NCI-H1105 treated with DMSO at 0.1 percent for 48 hours (cell line): ENCODE results near the gene AGMO.

Experiments used
- DNase-seq: peaks from one replicate; lab custom pipeline; 2025; lab: John Stamatoyannopoulos, UW

The AGMO gene

DNA sequence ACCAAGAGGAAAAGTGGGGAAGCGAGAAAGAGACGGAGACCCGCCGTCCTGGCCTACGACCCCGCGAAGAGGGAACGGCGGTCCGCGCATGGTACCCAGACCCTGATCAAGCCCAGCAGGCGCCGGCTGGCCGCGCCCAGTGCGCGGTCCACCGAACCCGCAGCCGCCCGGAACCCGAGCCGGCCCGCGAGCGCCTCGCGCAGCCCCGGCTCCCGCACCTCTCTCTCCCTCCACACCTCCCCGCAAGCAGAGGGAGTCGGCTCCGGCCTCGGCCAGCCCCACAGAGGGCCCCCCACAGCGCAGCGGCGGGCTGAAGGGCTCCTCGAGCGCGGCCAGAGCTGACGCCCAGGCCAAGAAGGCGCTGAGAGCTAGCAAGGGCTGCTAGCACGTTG lies 164.7 kb downstream of the AGMO start:
- DNase-seq: no peak

DNA sequence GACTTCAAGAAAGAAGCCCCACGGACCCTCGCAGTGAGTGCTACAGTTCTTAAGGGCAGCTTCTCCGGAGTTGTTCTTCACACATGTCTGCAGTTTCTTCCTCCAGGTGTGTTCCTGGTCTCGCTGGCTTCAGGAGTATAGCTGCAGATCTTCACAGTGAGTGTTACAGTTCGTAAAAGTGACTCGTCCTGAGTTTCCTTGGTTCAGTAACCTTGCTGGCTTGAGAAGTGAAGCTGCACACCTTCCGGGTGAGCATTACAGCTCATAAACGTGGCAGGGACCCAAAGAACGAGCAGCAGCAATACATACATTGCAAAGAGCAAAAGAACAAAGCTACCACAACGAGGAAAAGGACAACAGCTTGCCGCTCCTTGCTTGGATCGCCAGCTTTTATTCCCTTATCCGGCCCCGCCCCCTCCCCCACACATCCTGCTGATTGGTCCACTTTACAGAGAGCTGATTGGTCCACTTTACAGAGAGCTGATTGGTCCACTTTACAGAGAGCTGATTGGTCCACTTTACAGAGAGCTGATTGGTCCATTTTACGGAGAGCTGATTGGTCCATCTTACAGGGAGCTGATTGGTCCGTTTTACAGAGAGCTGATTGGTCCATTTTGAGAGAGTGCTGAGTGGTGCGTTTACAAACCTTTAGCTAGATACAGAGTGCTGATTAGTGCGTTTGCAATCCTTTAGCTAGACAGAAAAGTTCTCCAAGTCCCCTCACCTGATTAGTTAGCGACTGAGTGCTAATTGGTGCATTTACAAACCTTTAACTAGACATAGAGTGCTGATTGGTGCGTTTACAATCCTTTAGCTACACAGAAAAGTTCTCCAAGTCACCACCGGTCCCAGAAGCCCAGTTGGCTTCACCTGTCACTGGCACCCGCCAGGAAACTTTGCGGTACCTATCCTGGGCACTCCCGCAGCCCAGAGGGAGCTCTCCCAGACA lies 165.3 kb downstream of the AGMO start:
- no peak for DNase-seq

DNA sequence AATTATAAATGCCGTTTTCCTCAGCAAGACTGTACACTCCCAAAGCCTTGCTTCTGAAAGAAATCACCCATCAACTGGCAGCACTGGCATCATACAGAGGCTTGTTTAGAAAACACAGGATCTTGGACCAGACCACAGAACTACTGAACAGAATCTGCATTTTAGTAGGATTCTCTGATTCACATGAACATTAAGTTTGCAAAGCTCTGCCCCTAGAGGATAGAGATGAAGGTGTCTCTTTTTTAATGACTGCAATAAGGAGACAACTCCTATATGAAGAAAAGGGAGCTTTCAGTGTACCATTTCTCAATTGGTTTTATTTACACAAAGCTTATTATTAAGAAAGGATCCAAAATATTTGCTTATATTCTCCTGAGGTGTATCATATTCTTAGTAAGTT lies 172.7 kb downstream of the AGMO start:
- no peak for DNase-seq

DNA sequence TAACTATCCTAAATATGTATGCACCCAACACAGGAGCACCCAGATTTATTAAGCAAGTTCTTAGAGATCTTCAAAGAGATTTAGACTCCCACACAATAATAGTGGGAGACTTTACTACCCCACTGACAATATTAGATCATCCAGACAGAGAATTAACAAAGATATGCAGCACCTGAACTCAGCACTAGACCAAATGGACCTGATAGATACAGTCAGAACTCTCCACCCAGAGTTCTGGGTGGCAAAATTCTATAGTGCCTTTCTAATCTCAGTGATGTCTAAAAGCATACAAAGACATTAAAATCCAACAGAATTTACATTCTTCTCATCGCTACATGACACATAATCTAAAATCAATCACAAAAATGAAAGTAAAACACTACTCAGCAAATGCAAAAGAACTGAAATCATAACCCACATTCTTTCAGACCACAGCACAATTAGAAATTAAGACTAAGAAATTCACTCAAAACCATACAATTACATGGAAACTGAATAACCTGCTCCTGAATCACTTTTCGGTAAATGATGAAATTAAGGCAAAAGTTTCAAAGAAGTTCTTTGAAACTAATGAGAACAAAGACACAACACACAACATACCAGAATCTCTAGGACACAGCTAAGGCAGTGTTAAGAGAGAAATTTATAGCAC lies 183.2 kb downstream of the AGMO start:
- no peak for DNase-seq

- no peak for DNase-seq
These were observed 185.2 kb downstream of the AGMO start for GRCh38 chr7:15376600-15376999.

DNA sequence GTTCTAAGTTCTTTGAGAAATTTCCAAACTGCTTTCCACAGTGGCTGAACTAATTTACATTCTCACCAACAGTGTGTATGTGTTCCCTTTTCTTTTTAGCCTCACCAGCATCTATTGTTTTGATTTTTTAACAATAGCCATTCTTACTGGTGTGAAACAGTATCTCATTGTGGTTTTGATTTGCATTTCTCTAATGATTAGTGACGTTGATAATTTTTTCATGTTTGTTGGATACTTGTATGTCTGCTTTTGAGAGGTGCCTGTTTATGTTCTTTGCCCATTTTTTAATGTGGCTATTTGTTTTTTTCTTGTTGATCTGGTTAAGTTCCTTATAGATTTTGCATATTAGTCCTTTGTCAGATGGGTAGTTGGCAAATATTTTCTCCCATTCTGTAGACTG lies 191.4 kb downstream of the AGMO start:
- no peak for DNase-seq

- no peak for DNase-seq
These were observed 193.2 kb downstream of the AGMO start for GRCh38 chr7:15368653-15369052.

DNA sequence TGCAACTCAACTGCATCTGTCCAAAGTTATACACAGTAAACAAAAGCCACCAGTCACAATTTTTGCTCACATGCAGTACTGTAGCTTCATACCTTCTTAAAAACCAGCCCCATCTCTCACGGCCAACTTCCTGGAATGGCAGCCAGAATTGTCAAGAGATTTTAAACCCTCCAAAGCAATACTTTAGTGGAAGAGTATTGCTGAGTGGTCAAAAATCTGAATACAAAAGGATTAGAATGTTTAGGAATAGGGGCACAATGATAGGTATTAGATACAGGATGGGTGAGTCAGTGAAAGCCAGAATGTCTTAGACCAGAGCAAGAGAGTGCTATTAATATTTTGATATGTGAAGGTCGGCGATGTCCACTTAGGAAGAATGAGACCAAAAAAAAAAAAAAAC lies 193.9 kb downstream of the AGMO start:
- no peak for DNase-seq

DNA sequence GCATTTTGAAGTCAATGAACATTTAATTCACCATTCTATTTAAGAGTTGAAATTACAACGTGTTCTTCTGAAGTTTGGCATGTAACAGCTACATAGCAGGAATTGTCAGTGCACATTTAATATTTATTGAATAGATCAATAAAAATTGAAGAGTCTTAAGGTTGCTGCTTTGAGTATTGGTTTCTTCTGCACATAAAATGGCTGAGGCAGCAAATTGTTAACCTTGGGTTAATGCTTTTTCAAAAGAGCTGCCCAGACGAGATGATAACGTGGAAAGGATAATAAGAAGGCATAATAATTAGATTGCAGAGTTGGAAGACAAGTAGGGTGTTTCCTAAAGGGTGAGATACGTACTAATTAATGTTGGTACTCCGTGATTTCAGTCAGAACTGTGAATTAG lies 203.7 kb downstream of the AGMO start:
- DNase-seq: no peak

DNA sequence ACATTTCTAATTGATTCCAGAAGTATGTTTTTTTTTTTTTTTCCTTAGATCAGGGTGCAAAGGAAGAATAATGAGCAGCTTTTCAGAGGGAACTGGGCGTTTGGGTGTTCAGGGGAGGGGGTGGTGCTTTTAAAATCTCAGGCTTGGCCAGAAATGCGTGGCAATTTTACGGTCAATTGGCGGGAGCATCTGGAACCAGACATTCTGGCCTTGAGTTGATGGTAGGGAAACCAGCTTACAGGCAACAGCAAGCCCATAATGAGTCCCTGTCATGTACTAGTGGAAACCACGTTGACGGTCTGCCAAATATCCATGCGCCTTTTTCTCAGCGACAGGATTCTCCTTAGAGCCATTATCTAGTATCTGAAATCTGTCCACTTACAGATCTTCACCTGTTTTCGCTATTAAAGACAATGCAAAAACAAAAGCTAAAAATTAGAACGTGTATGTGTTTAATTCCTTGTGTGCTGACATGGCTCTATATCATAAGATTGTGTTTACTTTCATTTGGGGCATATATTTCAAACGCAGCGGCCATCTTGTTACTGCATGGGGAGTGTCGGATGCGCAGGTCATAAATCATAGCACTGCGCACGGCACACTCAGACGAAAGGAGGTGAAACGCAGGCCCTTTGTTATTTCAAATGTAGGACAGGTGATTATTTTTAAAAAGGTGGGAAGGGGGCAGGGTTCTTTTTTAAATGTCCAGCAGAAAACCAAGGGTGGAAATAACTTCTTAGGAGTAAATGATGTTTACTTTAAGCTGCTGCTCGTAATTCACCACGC lies 209.2 kb downstream of the AGMO start:
- no peak for DNase-seq

DNA sequence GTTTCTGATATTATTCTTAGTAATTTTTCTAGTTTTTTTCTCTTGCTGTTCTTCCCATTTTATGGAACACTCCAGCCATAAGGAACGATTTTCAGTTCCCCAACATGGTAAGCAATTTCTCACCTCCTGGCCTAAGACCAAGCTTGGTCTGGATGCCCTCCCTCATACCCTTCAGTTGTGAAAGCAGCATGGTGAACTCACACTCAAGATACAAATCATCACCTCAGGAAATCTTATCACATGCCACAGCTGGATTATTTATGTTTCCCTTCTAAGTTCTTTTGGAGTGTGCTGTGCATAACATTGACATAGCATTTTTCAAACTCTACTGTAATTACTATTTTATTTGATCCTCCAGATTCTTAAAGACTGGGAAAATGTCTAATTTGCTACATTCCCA lies 216.6 kb downstream of the AGMO start:
- no peak for DNase-seq

- DNase-seq: no peak
These were observed 220.0 kb downstream of the AGMO start for GRCh38 chr7:15341817-15342216.

DNA sequence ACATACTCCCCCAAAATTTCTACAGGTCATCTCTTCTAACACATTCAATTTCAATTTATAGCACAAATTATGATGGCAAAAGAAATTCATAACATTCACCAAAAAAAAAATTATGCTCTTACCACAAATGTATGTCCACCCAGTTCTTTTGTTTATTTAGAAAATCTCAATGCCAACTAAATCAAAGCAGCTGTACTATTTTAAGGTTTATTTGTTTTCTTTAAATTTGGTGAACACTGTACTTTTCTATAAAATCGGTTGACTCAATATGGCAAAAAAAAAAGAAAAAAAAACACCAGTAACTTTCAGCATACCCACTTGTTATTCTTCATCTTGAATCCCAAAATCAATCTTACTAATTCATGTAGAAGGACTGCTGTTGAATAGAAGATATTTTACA lies 225.7 kb downstream of the AGMO start:
- no peak for DNase-seq

DNA sequence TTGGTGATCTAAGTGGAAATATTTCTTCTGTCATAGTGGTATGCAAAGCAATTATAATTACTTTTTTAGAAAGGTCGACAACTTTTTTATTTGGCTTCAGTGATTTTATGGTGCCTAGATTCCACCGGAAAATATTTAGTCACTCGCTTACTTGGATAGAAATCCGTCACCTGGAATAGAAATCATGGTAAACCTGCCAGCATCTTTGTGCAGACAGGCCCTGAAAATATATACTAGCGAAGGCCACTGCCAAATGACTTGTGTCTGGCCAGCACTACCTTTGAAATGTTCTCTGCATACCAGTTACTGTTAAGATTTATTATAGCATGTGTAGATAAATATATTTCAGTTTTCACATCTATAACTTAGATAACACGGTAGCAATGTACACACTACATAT lies 226.4 kb downstream of the AGMO start:
- no peak for DNase-seq

DNA sequence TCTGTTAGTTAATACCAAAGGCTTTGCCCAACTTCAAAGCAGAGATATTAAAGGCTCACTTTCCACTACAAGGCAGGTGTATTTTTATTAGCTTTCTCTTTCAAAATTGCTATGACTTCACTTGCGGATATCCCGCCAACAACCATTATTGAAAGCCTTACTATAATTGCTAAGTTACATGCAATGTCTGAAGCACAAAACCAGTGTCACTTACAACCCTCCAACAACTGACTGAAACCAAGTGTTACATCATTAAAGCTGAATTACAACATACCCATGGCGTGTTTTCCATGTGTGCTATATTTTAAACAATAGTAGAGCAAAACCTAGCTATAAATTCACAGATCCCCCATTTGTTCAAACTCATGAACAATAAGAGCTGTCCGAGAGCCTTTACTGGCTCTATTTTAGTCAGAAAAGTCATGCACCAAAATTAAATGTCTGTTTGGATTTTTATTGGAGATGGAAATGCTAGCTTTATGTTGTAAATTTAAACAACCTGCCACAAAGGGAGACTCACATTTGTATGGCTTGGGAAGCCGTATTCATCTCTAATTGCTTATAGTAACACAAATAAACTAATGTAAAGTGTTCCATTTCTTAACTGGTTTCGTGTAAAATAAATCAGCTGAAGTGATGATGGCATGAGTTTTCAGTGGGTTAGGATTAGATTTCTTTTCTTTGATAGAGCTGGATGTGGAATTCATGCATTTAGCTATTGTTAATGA lies 227.1 kb downstream of the AGMO start:
- peak; percentile 71 for DNase-seq

DNA sequence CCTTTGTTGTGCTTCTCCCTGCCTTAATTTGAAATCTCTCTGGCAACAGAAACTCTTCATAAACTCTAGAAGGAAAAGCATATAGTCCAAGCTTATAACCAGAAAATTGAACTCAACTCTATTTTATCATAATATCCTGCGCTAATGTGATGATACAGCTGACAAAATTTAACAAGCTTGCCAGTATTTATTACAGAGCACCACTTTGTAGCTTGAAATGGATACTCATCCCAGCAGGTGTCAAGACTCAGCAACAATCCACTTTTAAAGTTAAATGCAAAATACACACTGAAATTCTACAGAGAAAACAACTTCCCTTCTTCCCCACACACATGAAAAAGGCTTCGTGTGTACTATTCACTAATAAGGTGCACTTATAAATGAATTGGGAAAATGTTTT lies 228.9 kb downstream of the AGMO start:
- peak; percentile 67 for DNase-seq

- no peak for DNase-seq
These were observed 230.9 kb downstream of the AGMO start for GRCh38 chr7:15330943-15331342.

- DNase-seq: no peak
These were observed 234.8 kb downstream of the AGMO start for GRCh38 chr7:15327001-15327400.

DNA sequence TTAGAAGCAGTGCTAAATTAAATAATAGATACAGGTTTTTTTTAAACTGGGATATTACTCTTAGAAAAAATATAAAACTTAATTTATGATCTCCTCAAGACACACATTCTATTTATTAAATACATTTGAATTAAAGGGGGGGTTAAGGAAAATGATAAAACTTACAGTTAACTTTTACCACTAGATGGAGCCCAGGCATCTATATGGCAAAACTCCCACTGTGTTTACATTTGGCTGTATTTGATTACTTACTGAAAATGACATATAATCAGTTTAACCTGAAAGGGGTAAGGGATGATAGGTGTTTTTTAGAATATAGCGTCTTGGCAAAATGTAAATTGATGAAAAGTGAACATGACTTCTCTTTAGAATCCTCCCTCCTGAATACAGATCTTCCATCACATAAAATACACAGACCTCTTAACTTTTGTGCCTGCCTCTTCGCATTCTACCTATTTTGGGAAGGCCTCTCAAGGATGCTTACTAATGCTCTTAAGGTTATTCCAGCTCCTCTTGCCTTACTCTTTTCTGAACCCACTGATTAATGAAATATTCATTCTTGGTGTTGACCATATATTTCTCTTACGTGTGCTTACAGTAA lies 235.7 kb downstream of the AGMO start:
- peak; percentile 56 for DNase-seq

DNA sequence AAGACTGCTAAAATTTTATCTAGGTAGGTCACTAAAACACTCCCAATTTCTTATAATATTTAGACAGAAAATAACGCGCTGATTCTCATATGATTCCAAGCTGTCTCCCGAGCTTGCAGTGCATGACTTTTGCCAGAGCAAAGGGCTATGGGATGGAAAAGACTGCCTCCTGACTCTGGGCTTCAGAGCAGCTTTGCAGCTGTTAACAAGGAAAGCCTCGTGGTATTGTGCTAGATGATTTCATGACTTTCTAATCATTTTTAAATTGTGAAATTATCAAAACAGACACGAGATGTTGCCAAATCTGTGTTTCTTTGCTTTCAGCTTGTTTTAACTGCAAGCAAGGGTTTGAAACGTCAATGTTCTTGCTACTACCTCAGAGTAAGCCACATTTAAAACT lies 238.3 kb downstream of the AGMO start:
- DNase-seq: no peak

- peak; percentile 26 for DNase-seq
These were observed 244.6 kb downstream of the AGMO start for GRCh38 chr7:15317215-15317614.

- no peak for DNase-seq
These were observed 246.1 kb downstream of the AGMO start for GRCh38 chr7:15315678-15316077.
